K562 (cell line): ENCODE results near the gene FBXO33. TPM values are rescaled to one million over a fixed set of nuclear protein-coding genes. Genes with fewer than 3 reads are reported as not detected.

Experiments used
- ATAC-seq: fragments of 200-7000 bp; cut with Tn5 transposase; 3 replicates; pipeline ENCODE4 v1.9.1; 2020; ENCODE audit warnings: moderate library complexity
- BruUV-seq: library from RNA; stranded (reverse); fragments of 400-500 nt; replicated peaks from 2 replicates; lab custom pipeline; 2021; lab: Mats Ljungman, UMichigan
- CTCF ChIA-PET: fragments of 300-600 bp; formaldehyde crosslinking; extraction: SDS; loops from one replicate; lab custom pipeline; 2021; ENCODE audit warnings: low intra/inter-chr PET ratio; lab: Yijun Ruan, JAX
- POLR2A ChIA-PET: fragments of 300-600, 350-650 bp; sonication (Branson Sonifier 250); formaldehyde crosslinking; extraction: SDS; loops from one replicate; lab custom pipeline; 2021; ENCODE audit warnings: antibody characterized with exemption, inconsistent platforms; lab: Yijun Ruan, JAX
- DNase-seq, 4 experiments: peaks; one replicate each; pipeline versions ENCODE4 v3.0.0 to v3.0.0-alpha.2; 2011 to 2018; ENCODE audit warnings: low spot score in 3 of 4, mixed read lengths in 3 of 4; ENCODE audit errors: extremely low read depth in 1 of 4
- FAIRE-seq: peaks from 2 replicates; lab custom pipeline; 2011; peaks lifted over from hg19 to GRCh38; lab: Jason Lieb, UNC
- H2AFZ ChIP-seq: 2 replicates; pipeline ENCODE4 v1.6.0; 2011; ENCODE audit warnings: low read depth, low read length, control low read depth, inconsistent platforms
- H3K27ac ChIP-seq: fragments of 200-600 bp; 3 replicates; pipeline ENCODE4 v1.8.0; 2011; ENCODE audit warnings: low read depth, mild to moderate bottlenecking, control low read depth, inconsistent platforms, low read length, moderate library complexity, mixed read lengths; ENCODE audit errors: extremely low read depth
- H3K27me3 ChIP-seq, 2 experiments: fragments of 300-600 bp in 1 of 2; 2 replicates in 1 of 2; 3 replicates in 1 of 2; pipeline versions ENCODE4 v1.6.0 to v1.8.0; 2011; ENCODE audit warnings: inconsistent platforms in 2 of 2, low read length in 2 of 2, mild to moderate bottlenecking in 1 of 2, mixed read lengths in 1 of 2, moderate library complexity in 1 of 2; ENCODE audit not compliant: control insufficient read depth in 2 of 2, insufficient read depth in 2 of 2
- H3K36me3 ChIP-seq: fragments of 300-600 bp; 3 replicates; pipeline ENCODE4 v1.8.0; 2011; ENCODE audit warnings: mild to moderate bottlenecking, low read length, inconsistent platforms; ENCODE audit not compliant: control insufficient read depth, insufficient read depth
- H3K4me1 ChIP-seq, 2 experiments: fragments of 200-600 bp in 1 of 2; replicated peaks in 1 of 2; 2 replicates in 1 of 2; 3 replicates in 1 of 2; pipeline versions ENCODE4 v1.5.1 to v1.8.0; 2011; ENCODE audit warnings: inconsistent platforms in 2 of 2, low read length in 2 of 2, mild to moderate bottlenecking in 1 of 2, mixed read lengths in 1 of 2, moderate library complexity in 1 of 2; ENCODE audit not compliant: control insufficient read depth in 2 of 2, insufficient read depth in 2 of 2
- H3K4me2 ChIP-seq: 2 replicates; pipeline ENCODE4 v1.6.1; 2011; ENCODE audit warnings: low read length, control low read depth, inconsistent platforms, mixed read lengths; ENCODE audit not compliant: insufficient read depth
- H3K4me3 ChIP-seq: fragments of 200-600 bp; sonication (generic), shearing (Covaris generic); 2 replicates; pipeline ENCODE4 v1.5.1; 2016; ENCODE audit warnings: control low read depth, inconsistent platforms
- H3K79me2 ChIP-seq: fragments of 200-600 bp; 3 replicates; pipeline ENCODE4 v1.8.0; 2011; ENCODE audit warnings: low read length, inconsistent platforms; ENCODE audit not compliant: control insufficient read depth, insufficient read depth
- H3K9ac ChIP-seq, 2 experiments: 2 replicates each; pipeline versions ENCODE4 v1.6.0 to v1.6.1; 2011; ENCODE audit warnings: low read depth in 2 of 2, low read length in 2 of 2, control low read depth in 1 of 2, inconsistent platforms in 1 of 2, mild to moderate bottlenecking in 1 of 2, mixed read lengths in 1 of 2; ENCODE audit not compliant: insufficient read depth in 1 of 2
- H3K9me1 ChIP-seq: one replicate; pipeline ENCODE4 v1.6.0; 2011; ENCODE audit warnings: inconsistent platforms, mild to moderate bottlenecking, low read length, moderate library complexity; ENCODE audit not compliant: control insufficient read depth, insufficient read depth
- H3K9me3 ChIP-seq: replicated peaks from 2 replicates; pipeline ENCODE4 v1.5.1; 2011; ENCODE audit warnings: low read depth, low read length, inconsistent platforms; ENCODE audit not compliant: control insufficient read depth, insufficient read depth
- H4K20me1 ChIP-seq: replicated peaks from 2 replicates; pipeline ENCODE4 v1.6.1; 2011; ENCODE audit warnings: low read length, inconsistent platforms, mixed read lengths; ENCODE audit not compliant: control insufficient read depth, insufficient read depth
- CREBBP ChIP-seq: IDR thresholded peaks from one replicate; pipeline ENCODE4 v1.6.1; 2012; ENCODE audit warnings: low read depth, mild to moderate bottlenecking, control low read depth, inconsistent platforms, low read length
- ERF ChIP-seq: fragments of 450-650 bp; formaldehyde crosslinking; IDR thresholded peaks from 2 replicates; pipeline ENCODE4 v1.4.0; 2020; ENCODE audit warnings: mild to moderate bottlenecking, mixed read lengths
- FOXO4 ChIP-seq: fragments of 450-650 bp; formaldehyde crosslinking; IDR thresholded peaks from 2 replicates; pipeline ENCODE4 v1.4.0; 2020; ENCODE audit warnings: mild to moderate bottlenecking, moderate library complexity
- GTF3C2 ChIP-seq: IDR thresholded peaks from 3 replicates; pipeline ENCODE4 v1.6.1; 2011; ENCODE audit warnings: borderline replicate concordance, mild to moderate bottlenecking, moderate library complexity; ENCODE audit not compliant: insufficient read length; ENCODE audit errors: extremely low read depth
- KAT7 ChIP-seq: sonication (generic); formaldehyde crosslinking; IDR thresholded peaks from 2 replicates; pipeline ENCODE4 v1.8.0; 2022; ENCODE audit warnings: missing genetic modification reagents, mild to moderate bottlenecking, borderline replicate concordance
- MCM3 ChIP-seq: fragments of 450-650 bp; IDR thresholded peaks from 2 replicates; pipeline ENCODE4 v1.6.1; 2016
- NELFE ChIP-seq: IDR thresholded peaks from 2 replicates; pipeline ENCODE4 v1.6.1; 2011; ENCODE audit warnings: mild to moderate bottlenecking; ENCODE audit not compliant: insufficient read depth, insufficient read length
- NFIC ChIP-seq: fragments of 450-650 bp; IDR thresholded peaks from 2 replicates; pipeline ENCODE4 v1.6.1; 2017; ENCODE audit warnings: mild to moderate bottlenecking, inconsistent platforms
- NR4A1 ChIP-seq, 2 experiments: fragments of 250-450 bp in 1 of 2; fragments of 450-650 bp in 1 of 2; sonication (Bioruptor Pico) in 1 of 2; IDR thresholded peaks; 2 replicates each; pipeline versions ENCODE4 v1.4.0 to v1.6.1; 2016 to 2020; ENCODE audit warnings: mild to moderate bottlenecking in 2 of 2, missing compliant biosample characterization in 1 of 2, missing genetic modification characterization in 1 of 2, moderate library complexity in 1 of 2
- PHTF2 ChIP-seq: fragments of 250-450 bp; sonication (Bioruptor Pico); IDR thresholded peaks from 2 replicates; pipeline ENCODE4 v1.5.0; 2021; ENCODE audit warnings: mild to moderate bottlenecking
- PKNOX1 ChIP-seq: fragments of 450-650 bp; IDR thresholded peaks from 2 replicates; pipeline ENCODE4 v1.6.1; 2016
- POLR2AphosphoS2 ChIP-seq: IDR thresholded peaks from 2 replicates; pipeline ENCODE4 v1.6.1; 2012; ENCODE audit warnings: low read length, improper control_type of control experiment
- SMAD3 ChIP-seq: fragments of 450-650 bp; formaldehyde crosslinking; conservative IDR thresholded peaks from 2 replicates; pipeline ENCODE4 v1.4.0; 2020; ENCODE audit warnings: mild to moderate bottlenecking
- ZNF212 ChIP-seq: fragments of 450-650 bp; formaldehyde crosslinking; IDR thresholded peaks from 2 replicates; pipeline ENCODE4 v1.4.0; 2020; ENCODE audit warnings: mild to moderate bottlenecking
- ZNF253 ChIP-seq: fragments of 250-450 bp; sonication (Bioruptor Pico); conservative IDR thresholded peaks from 2 replicates; pipeline ENCODE4 v1.6.1; 2021; ENCODE audit warnings: mild to moderate bottlenecking
- ZSCAN32 ChIP-seq: fragments of 450-650 bp; formaldehyde crosslinking; IDR thresholded peaks from 2 replicates; pipeline ENCODE4 v1.4.0; 2020; ENCODE audit warnings: mild to moderate bottlenecking, moderate library complexity
- WGBS: fragments of 100-300 bp; shearing (Covaris generic); methylation state at CpG from one replicate; pipeline ENCODE4 v1.1.6; 2016; ENCODE audit warnings: low coverage, mixed read lengths; ENCODE audit not compliant: insufficient coverage; ENCODE audit errors: missing lambda C conversion rate; 5-methylcytosine and 5-hydroxymethylcytosine counted together
- in situ Hi-C: fragments of 300-500 bp; cut with MboI; formaldehyde crosslinking; loops from 4 replicates; pipeline ENCODE4 v1.15.0; 2018; ENCODE audit warnings: inconsistent platforms, mixed read lengths
- intact Hi-C: fragments of 100-400 bp; cut with micrococcal nuclease; formaldehyde crosslinking; loops from 2 replicates; pipeline ENCODE4 v1.14.2; 2022
- polyA plus RNA-seq, 8 experiments: library from polyadenylated mRNA; depleted of rRNA in 4 of 8; stranded (reverse) in 5 of 8; unstranded in 3 of 8; fragments of >200 nt; fragmentation: Nextera tagmentation in 2 of 8; fragmentation: Illumina TruSeq in 1 of 8; extraction: Ambion mirVana in 2 of 8; extraction: Trizol in 1 of 8; gene quantifications; 2 replicates each; pipeline versions ENCODE4 v1.2.1 to v1.2.3, GENCODE V29; 2011 to 2014; ENCODE audit warnings: inconsistent platforms in 1 of 8, missing spikeins in 1 of 8
- total RNA-seq, 7 experiments: library from RNA; depleted of rRNA in 6 of 7; stranded (reverse); fragments of >200 nt in 6 of 7; fragmentation: Illumina TruSeq in 2 of 7; extraction: Trizol in 2 of 7; gene quantifications; 2 replicates each; pipeline versions ENCODE4 v1.2.1 to v1.2.3, GENCODE V29; 2011 to 2021; ENCODE audit warnings: low replicate concordance in 1 of 7
- TF ChIP-seq, protein P1 (sequence below): sonication (generic); formaldehyde crosslinking; IDR thresholded peaks from 2 replicates; pipeline ENCODE4 v1.8.1; 2022; ENCODE audit warnings: missing genetic modification reagents

The FBXO33 gene
- total and polyA plus RNA-seq, 9 of the 15 experiments (the other 6 are each of a cell fraction or from before 2014, with no cell fraction given): 1.6 to 7.5 (median 5.0) TPM

- WGBS: 56% methylated on average over 3 of the region's 3 CpGs
- H2AFZ ChIP-seq: no peak overlapping the region
- no peak for FAIRE-seq
- TF ChIP-seq NR4A1 (CRISPR knock-in tag; IDR thresholded peaks at IDR 0.05): no peak
- no peak for TF ChIP-seq NR4A1 (tag; IDR thresholded peaks at IDR 0.05)
- TF ChIP-seq PHTF2 (CRISPR knock-in tag): no peak
- no peak for TF ChIP-seq ZNF212 (CRISPR knock-in tag)
- no peak for TF ChIP-seq KAT7 (CRISPR knock-in tag)
- TF ChIP-seq NFIC: no peak
- TF ChIP-seq NELFE: no peak
- TF ChIP-seq POLR2AphosphoS2: no peak
- no peak for TF ChIP-seq CREBBP
- TF ChIP-seq ZSCAN32 (CRISPR knock-in tag): no peak
- no peak for TF ChIP-seq PKNOX1
- no peak for TF ChIP-seq FOXO4 (CRISPR knock-in tag)
- TF ChIP-seq ZNF253: no peak
- TF ChIP-seq, protein P1, sequence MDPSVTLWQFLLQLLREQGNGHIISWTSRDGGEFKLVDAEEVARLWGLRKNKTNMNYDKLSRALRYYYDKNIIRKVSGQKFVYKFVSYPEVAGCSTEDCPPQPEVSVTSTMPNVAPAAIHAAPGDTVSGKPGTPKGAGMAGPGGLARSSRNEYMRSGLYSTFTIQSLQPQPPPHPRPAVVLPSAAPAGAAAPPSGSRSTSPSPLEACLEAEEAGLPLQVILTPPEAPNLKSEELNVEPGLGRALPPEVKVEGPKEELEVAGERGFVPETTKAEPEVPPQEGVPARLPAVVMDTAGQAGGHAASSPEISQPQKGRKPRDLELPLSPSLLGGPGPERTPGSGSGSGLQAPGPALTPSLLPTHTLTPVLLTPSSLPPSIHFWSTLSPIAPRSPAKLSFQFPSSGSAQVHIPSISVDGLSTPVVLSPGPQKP (CRISPR knock-in tag): no peak
- no peak for TF ChIP-seq GTF3C2
- TF ChIP-seq SMAD3 (CRISPR knock-in tag): no peak
- TF ChIP-seq ERF (CRISPR knock-in tag): no peak
- TF ChIP-seq MCM3: no peak
These were observed 8.4 kb downstream of the FBXO33 start for GRCh38 chr14:39423793-39424192.

More at GRCh38 chr14:39423793-39424192, 8.4 kb downstream of the FBXO33 start:
- H3K4me1 ChIP-seq: no peaks in the 10 kb centered on the region
- no peaks in the 10 kb centered on the region for H3K9me1 ChIP-seq
- ATAC-seq (no peak), DNase-seq (no peak)
- H3K9ac ChIP-seq: no peak overlapping the region
- H3K27ac ChIP-seq: no peak overlapping the region
- no TSS peak for BruUV-seq
- intact Hi-C loops: no loop called here
- no peaks in the 10 kb centered on the region for H3K79me2 ChIP-seq
- H3K36me3 ChIP-seq: no peaks in the 10 kb centered on the region; the same call in 2 of the 3 replicates
- in situ Hi-C loops: loop anchor here (10.0 kb wide), 1 partner anchor 319 kb away; the partner anchor contains the start of gene SEC23A
- no peak overlapping the region for H3K4me2 ChIP-seq
- ChIA-PET CTCF (no interaction called here), POLR2A (interaction anchor here (0.6 to 2.7 kb wide), 3 partner anchors 9 to 80 kb away, joined by 3 to 15 read pairs (median 3); partner anchors contain the start of gene FBXO33)
- no peaks in the 10 kb centered on the region for H4K20me1 ChIP-seq
- no peak overlapping the region for H3K4me3 ChIP-seq
- no peaks in the 10 kb centered on the region for H3K27me3 ChIP-seq
- H3K9me3 ChIP-seq: no peaks in the 10 kb centered on the region
